Neural progenitor cell (in vitro differentiated cells): ENCODE data around the gene LPCAT2. TPM values are rescaled to one million over a fixed set of nuclear protein-coding genes. Genes with fewer than 3 reads are reported as not detected.

Experiments used
- DNase-seq: peaks from one replicate; pipeline ENCODE4 v3.0.0-alpha.2; 2016; ENCODE audit warnings: low spot score
- H2AFZ ChIP-seq: fragments of 200-600 bp; sonication (generic); replicated peaks from 2 replicates; pipeline ENCODE4 v1.6.1; 2016; ENCODE audit warnings: antibody characterized with exemption
- H3F3A ChIP-seq: fragments of 200-600 bp; sonication (generic); 2 replicates; pipeline ENCODE4 v1.6.1; 2016; ENCODE audit warnings: antibody characterized with exemption, low read depth
- H3K27ac ChIP-seq: fragments of 200-600 bp; sonication (generic); 2 replicates; pipeline ENCODE4 v1.5.1; 2016; ENCODE audit warnings: mild to moderate bottlenecking
- H3K27me3 ChIP-seq: fragments of 200-600 bp; sonication (generic); 2 replicates; pipeline ENCODE4 v1.6.1; 2016; ENCODE audit warnings: mild to moderate bottlenecking, moderate library complexity
- H3K36me3 ChIP-seq: fragments of 200-600 bp; sonication (generic); 2 replicates; pipeline ENCODE4 v1.5.1; 2016
- H3K4me1 ChIP-seq: fragments of 200-600 bp; sonication (generic); 2 replicates; pipeline ENCODE4 v1.6.1; 2016; ENCODE audit warnings: mixed run types
- H3K4me2 ChIP-seq: fragments of 200-600 bp; sonication (generic); 2 replicates; pipeline ENCODE4 v1.6.1; 2016
- H3K4me3 ChIP-seq: fragments of 200-600 bp; sonication (generic); 2 replicates; pipeline ENCODE4 v1.5.1; 2016
- H3K79me2 ChIP-seq: fragments of 200-600 bp; sonication (generic); 2 replicates; pipeline ENCODE4 v1.6.1; 2016; ENCODE audit warnings: low read depth
- H3K9ac ChIP-seq: fragments of 200-600 bp; sonication (generic); 2 replicates; pipeline ENCODE4 v1.6.1; 2016
- H3K9me3 ChIP-seq: fragments of 200-600 bp; sonication (generic); 2 replicates; pipeline ENCODE4 v1.5.1; 2016; ENCODE audit warnings: low read depth
- H4K20me1 ChIP-seq: fragments of 200-600 bp; sonication (generic); 2 replicates; pipeline ENCODE4 v1.6.1; 2016; ENCODE audit warnings: low read depth
- H3K27ac Mint-ChIP-seq: 3 replicates; pipeline ENCODE4 v1.8.0; 2021; ENCODE audit warnings: mixed read lengths
- H3K27me3 Mint-ChIP-seq: 2 replicates; pipeline ENCODE4 v1.8.0; 2022; ENCODE audit warnings: low read depth, mild to moderate bottlenecking, inconsistent platforms, moderate library complexity, mixed read lengths; ENCODE audit not compliant: insufficient read depth
- H3K36me3 Mint-ChIP-seq: 3 replicates; pipeline ENCODE4 v1.8.0; 2021; ENCODE audit warnings: mixed read lengths
- H3K4me1 Mint-ChIP-seq: 3 replicates; pipeline ENCODE4 v1.8.0; 2021; ENCODE audit warnings: mixed read lengths
- H3K4me3 Mint-ChIP-seq: 3 replicates; pipeline ENCODE4 v1.8.0; 2021; ENCODE audit warnings: mild to moderate bottlenecking, moderate library complexity, mixed read lengths
- H3K9me3 Mint-ChIP-seq: 3 replicates; pipeline ENCODE4 v1.8.0; 2020; ENCODE audit warnings: mixed read lengths
- CTCF ChIP-seq: fragments of 200-600 bp; sonication (generic); IDR thresholded peaks from 2 replicates; pipeline ENCODE4 v1.5.1; 2017; ENCODE audit warnings: antibody characterized with exemption, mild to moderate bottlenecking
- EZH2 ChIP-seq: fragments of 200-600 bp; sonication (generic); IDR thresholded peaks from 2 replicates; pipeline ENCODE4 v1.6.1; 2017; ENCODE audit warnings: antibody characterized with exemption, mild to moderate bottlenecking, moderate library complexity
- EZH2phosphoT487 ChIP-seq: fragments of 200-600 bp; sonication (generic); IDR thresholded peaks from 2 replicates; pipeline ENCODE4 v1.6.1; 2017; ENCODE audit warnings: antibody characterized with exemption
- total RNA-seq: library from RNA; depleted of rRNA; stranded (reverse); fragments of >200 nt; gene quantifications from 2 replicates; pipeline ENCODE4 v1.2.3, GENCODE V29; 2015; ENCODE audit warnings: low replicate concordance

LPCAT2 gene
- total RNA-seq, 1 donor from 2014 or later = 14.2 TPM

- Histone ChIP-seq H3K27ac (no peak overlapping the region), H4K20me1 (no peaks in the 10 kb centered on the region), H3K9me3 (no peaks in the 10 kb centered on the region), H3K27me3 (no peaks in the 10 kb centered on the region), H2AFZ (no peak overlapping the region), H3K9ac (no peak overlapping the region), H3K36me3 (no peaks in the 10 kb centered on the region), H3K4me3 (no peak overlapping the region), H3F3A (peaks cover 6% of the 10 kb centered on the region), H3K4me2 (no peak overlapping the region), H3K4me1 (peaks cover 10% of the 10 kb centered on the region), H3K79me2 (no peaks in the 10 kb centered on the region)
- no peaks in the 10 kb centered on the region for H3K27me3 Mint-ChIP-seq
- peak overlapping the region; percentile 66 for H3K4me3 Mint-ChIP-seq
- H3K36me3 Mint-ChIP-seq = peaks cover 9% of the 10 kb centered on the region
- H3K4me1 Mint-ChIP-seq = peaks cover 45% of the 10 kb centered on the region
- no peak for DNase-seq
- H3K27ac Mint-ChIP-seq = peak overlapping the region; percentile 93
- TF ChIP-seq EZH2 = no peak
- TF ChIP-seq EZH2phosphoT487 = no peak
- TF ChIP-seq CTCF = no peak
- H3K9me3 Mint-ChIP-seq = no peaks in the 10 kb centered on the region
Observed at GRCh38 chr16:55500530-55501011, 8.3 kb upstream of the LPCAT2 start.

DNA sequence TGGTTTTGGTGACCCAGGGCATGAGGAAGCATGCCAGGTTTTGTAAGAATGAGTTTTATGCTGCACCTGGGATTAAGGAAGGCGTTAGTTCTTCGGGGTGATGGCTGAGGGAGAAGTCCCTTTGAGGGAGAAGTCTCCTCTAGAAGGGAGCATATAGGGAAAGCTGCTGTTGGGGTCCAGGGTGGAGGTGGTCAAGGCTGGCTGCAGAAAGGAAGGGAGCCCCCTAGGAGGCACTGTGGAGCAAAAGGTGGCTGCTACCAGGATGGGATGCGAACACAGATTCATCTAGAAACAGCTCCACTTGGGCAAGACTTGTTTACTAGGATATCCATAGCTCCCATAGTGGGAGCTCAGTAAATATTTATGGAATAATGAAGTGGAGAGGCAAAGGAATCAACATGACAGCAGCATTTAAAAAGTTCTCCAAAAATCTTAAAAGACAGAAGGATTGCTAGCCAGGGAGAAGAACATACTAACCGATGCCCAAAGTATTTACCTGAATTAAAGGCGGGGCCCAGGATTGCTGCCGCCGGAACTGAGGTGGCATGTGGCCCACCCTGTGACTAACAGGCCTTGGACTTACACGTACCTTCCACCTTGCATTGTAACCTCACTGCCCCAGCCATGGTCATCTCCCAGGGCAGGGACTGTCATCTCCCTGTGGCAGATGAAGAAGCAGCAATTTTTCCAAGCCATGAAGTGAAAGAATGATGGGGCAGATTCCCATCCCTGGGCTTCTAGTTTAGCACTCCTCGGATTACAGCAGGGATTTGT is 7.1 kb upstream of the LPCAT2 start:
- Histone ChIP-seq H3F3A (peaks cover 6% of the 10 kb centered on the region), H4K20me1 (no peaks in the 10 kb centered on the region), H3K4me1 (peaks cover 10% of the 10 kb centered on the region), H2AFZ (no peak overlapping the region), H3K4me3 (no peak overlapping the region), H3K9me3 (no peaks in the 10 kb centered on the region), H3K79me2 (no peaks in the 10 kb centered on the region), H3K27ac (no peak overlapping the region), H3K9ac (no peak overlapping the region), H3K4me2 (no peak overlapping the region), H3K36me3 (no peaks in the 10 kb centered on the region), H3K27me3 (no peaks in the 10 kb centered on the region)
- H3K36me3 Mint-ChIP-seq = peaks cover 10% of the 10 kb centered on the region
- H3K27ac Mint-ChIP-seq = no peak overlapping the region
- H3K4me3 Mint-ChIP-seq = peak overlapping the region; percentile 1
- DNase-seq = peak; percentile 28
- H3K4me1 Mint-ChIP-seq = peaks cover 53% of the 10 kb centered on the region
- no peaks in the 10 kb centered on the region for H3K9me3 Mint-ChIP-seq
- peak; percentile 51 for TF ChIP-seq CTCF
- no peak for TF ChIP-seq EZH2
- H3K27me3 Mint-ChIP-seq = no peaks in the 10 kb centered on the region

GRCh38 chr16:55502801-55503366 is 6.0 kb upstream of the LPCAT2 start:
- Histone ChIP-seq H3K9me3 (no peaks in the 10 kb centered on the region), H2AFZ (no peak overlapping the region), H3K79me2 (no peaks in the 10 kb centered on the region), H3K4me2 (no peak overlapping the region), H4K20me1 (no peaks in the 10 kb centered on the region), H3K36me3 (no peaks in the 10 kb centered on the region), H3K4me3 (no peak overlapping the region), H3K27ac (peak overlapping the region; percentile 31), H3K9ac (no peak overlapping the region), H3F3A (peaks cover 6% of the 10 kb centered on the region), H3K27me3 (no peaks in the 10 kb centered on the region), H3K4me1 (peaks cover 10% of the 10 kb centered on the region)
- H3K27ac Mint-ChIP-seq = no peak overlapping the region
- DNase-seq = peak; percentile 25
- no peaks in the 10 kb centered on the region for H3K9me3 Mint-ChIP-seq
- TF ChIP-seq EZH2phosphoT487 = no peak
- no peaks in the 10 kb centered on the region for H3K27me3 Mint-ChIP-seq
- H3K4me3 Mint-ChIP-seq = no peak overlapping the region
- peaks cover 53% of the 10 kb centered on the region for H3K4me1 Mint-ChIP-seq
- H3K36me3 Mint-ChIP-seq = peaks cover 12% of the 10 kb centered on the region
